Ishikawa (cell line): ENCODE measurements around the gene IWS1.

ENCODE experiments used
- CEBPB ChIP-seq: IDR thresholded peaks from 2 replicates; pipeline ENCODE4 v1.6.1; 2012
- CREB1 ChIP-seq: IDR thresholded peaks from 2 replicates; pipeline ENCODE4 v1.6.1; 2012; ENCODE audit warnings: low read depth
- EGR1 ChIP-seq: IDR thresholded peaks from 2 replicates; pipeline ENCODE4 v1.6.1; 2012
- EP300 ChIP-seq: IDR thresholded peaks from 2 replicates; pipeline ENCODE4 v1.6.1; 2012; ENCODE audit warnings: borderline replicate concordance
- FOXM1 ChIP-seq: IDR thresholded peaks from 2 replicates; pipeline ENCODE4 v1.6.1; 2012; ENCODE audit warnings: low read depth, borderline replicate concordance
- MAX ChIP-seq: IDR thresholded peaks from 2 replicates; pipeline ENCODE4 v1.6.1; 2012
- NFIC ChIP-seq: IDR thresholded peaks from 2 replicates; pipeline ENCODE4 v1.6.1; 2012
- RAD21 ChIP-seq: IDR thresholded peaks from 2 replicates; pipeline ENCODE4 v1.6.1; 2012; ENCODE audit warnings: low read depth
- TAF1 ChIP-seq: IDR thresholded peaks from 2 replicates; pipeline ENCODE4 v1.6.1; 2012; ENCODE audit warnings: low read depth, mild to moderate bottlenecking
- TCF12 ChIP-seq: IDR thresholded peaks from 2 replicates; pipeline ENCODE4 v1.6.1; 2012; ENCODE audit warnings: low read depth
- TEAD4 ChIP-seq: IDR thresholded peaks from 2 replicates; pipeline ENCODE4 v1.6.1; 2012
- YY1 ChIP-seq: IDR thresholded peaks from 2 replicates; pipeline ENCODE4 v1.6.1; 2012; ENCODE audit warnings: low read depth
- ZBTB7A ChIP-seq: IDR thresholded peaks from 2 replicates; pipeline ENCODE4 v1.6.1; 2012; ENCODE audit warnings: low read depth
- TF ChIP-seq, protein P1 (sequence below): IDR thresholded peaks from 2 replicates; pipeline ENCODE4 v1.6.1; 2012
- TF ChIP-seq, protein P2 (sequence below): IDR thresholded peaks from 2 replicates; pipeline ENCODE4 v1.6.1; 2012; ENCODE audit warnings: low read depth, mild to moderate bottlenecking

Gene IWS1

GRCh38 chr2:127437781-127438726 is 88.2 kb downstream of the IWS1 start:
- TF ChIP-seq, protein P1, sequence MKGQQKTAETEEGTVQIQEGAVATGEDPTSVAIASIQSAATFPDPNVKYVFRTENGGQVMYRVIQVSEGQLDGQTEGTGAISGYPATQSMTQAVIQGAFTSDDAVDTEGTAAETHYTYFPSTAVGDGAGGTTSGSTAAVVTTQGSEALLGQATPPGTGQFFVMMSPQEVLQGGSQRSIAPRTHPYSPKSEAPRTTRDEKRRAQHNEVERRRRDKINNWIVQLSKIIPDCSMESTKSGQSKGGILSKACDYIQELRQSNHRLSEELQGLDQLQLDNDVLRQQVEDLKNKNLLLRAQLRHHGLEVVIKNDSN: no peak
- TF ChIP-seq, protein P2, sequence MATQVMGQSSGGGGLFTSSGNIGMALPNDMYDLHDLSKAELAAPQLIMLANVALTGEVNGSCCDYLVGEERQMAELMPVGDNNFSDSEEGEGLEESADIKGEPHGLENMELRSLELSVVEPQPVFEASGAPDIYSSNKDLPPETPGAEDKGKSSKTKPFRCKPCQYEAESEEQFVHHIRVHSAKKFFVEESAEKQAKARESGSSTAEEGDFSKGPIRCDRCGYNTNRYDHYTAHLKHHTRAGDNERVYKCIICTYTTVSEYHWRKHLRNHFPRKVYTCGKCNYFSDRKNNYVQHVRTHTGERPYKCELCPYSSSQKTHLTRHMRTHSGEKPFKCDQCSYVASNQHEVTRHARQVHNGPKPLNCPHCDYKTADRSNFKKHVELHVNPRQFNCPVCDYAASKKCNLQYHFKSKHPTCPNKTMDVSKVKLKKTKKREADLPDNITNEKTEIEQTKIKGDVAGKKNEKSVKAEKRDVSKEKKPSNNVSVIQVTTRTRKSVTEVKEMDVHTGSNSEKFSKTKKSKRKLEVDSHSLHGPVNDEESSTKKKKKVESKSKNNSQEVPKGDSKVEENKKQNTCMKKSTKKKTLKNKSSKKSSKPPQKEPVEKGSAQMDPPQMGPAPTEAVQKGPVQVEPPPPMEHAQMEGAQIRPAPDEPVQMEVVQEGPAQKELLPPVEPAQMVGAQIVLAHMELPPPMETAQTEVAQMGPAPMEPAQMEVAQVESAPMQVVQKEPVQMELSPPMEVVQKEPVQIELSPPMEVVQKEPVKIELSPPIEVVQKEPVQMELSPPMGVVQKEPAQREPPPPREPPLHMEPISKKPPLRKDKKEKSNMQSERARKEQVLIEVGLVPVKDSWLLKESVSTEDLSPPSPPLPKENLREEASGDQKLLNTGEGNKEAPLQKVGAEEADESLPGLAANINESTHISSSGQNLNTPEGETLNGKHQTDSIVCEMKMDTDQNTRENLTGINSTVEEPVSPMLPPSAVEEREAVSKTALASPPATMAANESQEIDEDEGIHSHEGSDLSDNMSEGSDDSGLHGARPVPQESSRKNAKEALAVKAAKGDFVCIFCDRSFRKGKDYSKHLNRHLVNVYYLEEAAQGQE: no peak
- TF ChIP-seq CREB1 (no peak), CEBPB (no peak), TEAD4 (no peak), TCF12 (no peak), MAX (no peak), TAF1 (no peak), FOXM1 (no peak), YY1 (no peak), NFIC (no peak), RAD21 (no peak), EGR1 (no peak)

GRCh38 chr2:127437056-127437455 is 89.2 kb downstream of the IWS1 start:
- TF ChIP-seq CREB1 (no peak), EP300 (no peak), TEAD4 (no peak)

- TF ChIP-seq MAX (no peak), TCF12 (no peak), CREB1 (no peak), NFIC (no peak), RAD21 (no peak), TAF1 (no peak), FOXM1 (no peak), ZBTB7A (no peak), YY1 (no peak), TEAD4 (no peak)
- TF ChIP-seq, protein P2: no peak
These were observed 91.8 kb downstream of the IWS1 start for GRCh38 chr2:127434515-127434914.

DNA sequence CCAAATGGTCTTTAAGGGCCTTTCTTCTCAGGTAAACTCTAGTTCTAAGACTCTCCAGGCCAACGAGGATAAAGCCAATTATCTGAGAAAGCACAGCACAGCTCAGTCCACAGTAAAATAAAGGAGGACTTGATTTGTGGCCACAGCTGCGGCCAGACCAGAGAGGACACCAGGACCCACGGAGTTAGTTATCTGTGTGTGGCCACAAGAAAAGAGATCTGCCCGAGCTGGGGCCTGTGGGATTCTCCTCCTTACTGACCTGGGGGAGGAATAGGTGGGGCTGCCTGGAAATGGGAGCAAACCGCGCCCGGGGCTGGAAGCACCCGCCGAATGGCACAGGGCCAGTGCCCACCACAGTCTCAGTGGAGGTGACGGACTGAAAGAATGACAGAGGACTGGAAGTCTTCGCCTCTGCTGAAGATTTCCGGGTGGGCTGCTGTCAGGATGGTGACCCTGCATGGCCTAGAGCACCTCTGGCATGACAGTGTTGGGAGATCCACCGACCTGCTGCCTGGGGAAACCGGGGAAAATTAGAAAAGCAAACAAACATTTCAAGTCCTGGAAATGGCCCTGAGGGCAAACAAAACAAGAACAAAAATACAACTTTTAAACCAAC is 94.8 kb downstream of the IWS1 start:
- no peak for TF ChIP-seq NFIC
- TF ChIP-seq EP300: no peak
- TF ChIP-seq TCF12: no peak
- TF ChIP-seq, protein P2: no peak
- TF ChIP-seq CREB1: no peak
- TF ChIP-seq, protein P1: no peak
- TF ChIP-seq EGR1: no peak
- no peak for TF ChIP-seq RAD21
- no peak for TF ChIP-seq YY1
- TF ChIP-seq TAF1: no peak
- TF ChIP-seq MAX: no peak
- no peak for TF ChIP-seq FOXM1
- no peak for TF ChIP-seq CEBPB
- no peak for TF ChIP-seq ZBTB7A
- no peak for TF ChIP-seq TEAD4
